Hepatocyte (in vitro differentiated cells): ENCODE results near the gene QARS1. TPM values are rescaled to one million over a fixed set of nuclear protein-coding genes. Genes with fewer than 3 reads are reported as not detected.

Experiments used
- DNase-seq: peaks from one replicate; pipeline ENCODE4 v3.0.0-alpha.2; 2016; ENCODE audit warnings: low spot score
- H2AFZ ChIP-seq: fragments of 200-600 bp; sonication (generic); 2 replicates; pipeline ENCODE4 v1.6.0; 2016; ENCODE audit warnings: antibody characterized with exemption, mild to moderate bottlenecking
- H3K27ac ChIP-seq: fragments of 200-600 bp; sonication (generic); 2 replicates; pipeline ENCODE4 v1.5.1; 2016; ENCODE audit warnings: mild to moderate bottlenecking
- H3K27me3 ChIP-seq: fragments of 200-600 bp; sonication (generic); 2 replicates; pipeline ENCODE4 v1.6.1; 2016
- H3K36me3 ChIP-seq: fragments of 200-600 bp; sonication (generic); replicated peaks from 2 replicates; pipeline ENCODE4 v1.5.1; 2016; ENCODE audit warnings: low read depth; ENCODE audit not compliant: insufficient read depth
- H3K4me1 ChIP-seq: fragments of 200-600 bp; sonication (generic); 2 replicates; pipeline ENCODE4 v1.5.1; 2016; ENCODE audit warnings: mild to moderate bottlenecking, moderate library complexity; ENCODE audit not compliant: insufficient read depth
- H3K4me2 ChIP-seq: fragments of 200-600 bp; sonication (generic); 2 replicates; pipeline ENCODE4 v1.6.0; 2016
- H3K4me3 ChIP-seq: fragments of 200-600 bp; sonication (generic); 2 replicates; pipeline ENCODE4 v1.5.1; 2016; ENCODE audit warnings: mild to moderate bottlenecking
- H3K79me2 ChIP-seq: fragments of 200-600 bp; sonication (generic); 2 replicates; pipeline ENCODE4 v1.6.0; 2017; ENCODE audit warnings: mild to moderate bottlenecking
- H3K9me2 ChIP-seq: fragments of 200-600 bp; sonication (generic); replicated peaks from 2 replicates; pipeline ENCODE4 v1.6.0; 2017; ENCODE audit warnings: mild to moderate bottlenecking; ENCODE audit not compliant: insufficient read depth
- H3K9me3 ChIP-seq: fragments of 200-600 bp; sonication (generic); 2 replicates; pipeline ENCODE4 v1.5.1; 2016; ENCODE audit warnings: low read depth, mild to moderate bottlenecking
- H4K20me1 ChIP-seq: fragments of 200-600 bp; sonication (generic); 2 replicates; pipeline ENCODE4 v1.6.0; 2016; ENCODE audit warnings: mild to moderate bottlenecking; ENCODE audit not compliant: insufficient read depth, poor library complexity, severe bottlenecking
- EZH2 ChIP-seq: fragments of 200-600 bp; sonication (generic); IDR thresholded peaks from 2 replicates; pipeline ENCODE4 v1.6.1; 2016; ENCODE audit warnings: antibody characterized with exemption, mild to moderate bottlenecking, borderline replicate concordance
- EZH2phosphoT487 ChIP-seq: fragments of 200-600 bp; sonication (generic); IDR thresholded peaks from one replicate; pipeline ENCODE4 v1.6.1; 2018; ENCODE audit warnings: antibody characterized with exemption, mild to moderate bottlenecking, low read depth, moderate library complexity; ENCODE audit not compliant: unreplicated experiment, severe bottlenecking
- WGBS: methylation state at CpG from one replicate; pipeline ENCODE4 v1.1.6; 2016; ENCODE audit warnings: low lambda C conversion rate; ENCODE audit errors: missing lambda C conversion rate; 5-methylcytosine and 5-hydroxymethylcytosine counted together
- polyA plus RNA-seq: library from polyadenylated mRNA; unstranded; fragments of >200 nt; fragmentation: Nextera tagmentation; extraction: Ambion mirVana; gene quantifications from 2 replicates; pipeline ENCODE4 v1.2.1, GENCODE V29; 2016
- total RNA-seq: library from RNA; depleted of rRNA; stranded (reverse); fragments of >200 nt; gene quantifications from 2 replicates; pipeline ENCODE4 v1.2.3, GENCODE V29; 2014
- TF ChIP-seq, protein P1 (sequence below): fragments of 200-600 bp; sonication (generic); IDR thresholded peaks from 2 replicates; pipeline ENCODE4 v1.5.1; 2016; ENCODE audit warnings: antibody characterized with exemption, mild to moderate bottlenecking; ENCODE audit not compliant: poor library complexity

Gene QARS1
- total and polyA plus RNA-seq, 2 experiments from 2014 or later: 104 to 206 TPM

DNA sequence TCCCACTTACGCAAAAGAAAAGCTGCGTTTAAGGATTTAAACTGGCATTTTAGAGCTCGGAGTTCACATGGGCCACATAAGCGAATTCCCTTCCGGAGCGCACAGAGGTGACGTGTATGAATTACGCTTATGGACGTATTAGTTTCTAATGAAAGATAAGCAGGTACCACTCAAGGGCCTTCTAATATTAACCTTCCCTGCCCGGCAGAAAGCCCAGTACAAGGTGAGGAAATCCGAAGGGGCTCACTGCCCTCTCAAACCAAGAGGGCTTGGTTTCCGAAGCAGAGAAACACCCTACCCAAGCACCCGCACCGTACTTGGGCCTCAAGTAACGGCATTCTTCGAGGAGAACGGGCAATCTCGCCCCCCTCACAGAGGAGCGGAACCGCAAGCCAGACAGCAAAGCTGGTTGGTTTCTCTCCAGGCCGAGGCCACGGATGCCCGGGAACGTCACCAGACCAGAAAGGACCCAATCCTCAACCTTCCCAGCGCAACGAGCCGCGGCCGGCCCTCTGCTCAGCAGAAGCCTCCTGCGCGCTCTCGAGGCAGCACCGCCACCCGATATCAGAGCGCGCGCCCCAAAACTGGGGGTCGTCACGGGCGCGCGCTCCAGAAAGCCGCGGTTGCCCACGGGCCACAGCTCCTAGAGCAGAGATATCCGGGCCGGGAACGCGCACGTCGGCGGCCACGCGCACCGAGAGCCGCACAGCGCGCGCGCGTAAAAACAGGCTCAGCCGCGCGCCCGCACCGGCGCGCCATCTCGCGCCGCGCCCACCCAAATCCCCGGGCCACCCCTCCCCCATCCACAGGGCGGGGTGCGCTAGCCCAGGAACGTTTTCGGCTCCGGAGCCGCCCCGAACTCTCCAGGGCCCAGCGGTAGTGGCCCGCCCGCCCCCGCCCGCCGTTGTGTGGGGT is 11.4 kb downstream of the QARS1 start:
- peaks cover 46% of the 10 kb centered on the region for H3K79me2 ChIP-seq

DNA sequence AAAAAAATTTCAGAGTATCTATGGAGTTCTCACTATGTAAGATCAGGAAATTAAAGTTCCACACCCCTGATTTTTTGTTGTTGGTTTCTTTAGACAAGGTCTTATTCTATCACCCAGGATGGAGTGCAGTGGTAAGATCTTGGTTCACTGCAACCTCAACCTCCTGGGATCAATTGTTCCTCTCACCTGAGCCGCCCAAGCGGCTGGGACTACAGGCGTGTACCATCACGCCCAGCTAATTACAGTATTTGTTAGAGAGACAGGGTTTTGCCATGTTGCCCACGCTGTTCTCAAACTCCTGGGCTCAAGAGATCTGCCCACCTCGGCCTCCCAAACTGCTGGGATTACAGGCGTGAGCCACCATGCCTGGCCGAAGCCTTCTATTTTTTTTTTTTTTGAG is 23.1 kb downstream of the QARS1 start:
- 92% methylated on average over 8 of the region's 8 CpGs for WGBS
- DNase-seq: no peak
- Histone ChIP-seq H3K79me2 (peaks cover 97% of the 10 kb centered on the region), H3K27ac (no peak overlapping the region), H3K4me3 (no peak overlapping the region), H2AFZ (no peak overlapping the region), H3K9me2 (no peaks in the 10 kb centered on the region), H3K4me2 (no peak overlapping the region), H4K20me1 (peaks cover 59% of the 10 kb centered on the region), H3K36me3 (no peaks in the 10 kb centered on the region), H3K27me3 (no peaks in the 10 kb centered on the region), H3K9me3 (no peaks in the 10 kb centered on the region), H3K4me1 (no peaks in the 10 kb centered on the region)
- TF ChIP-seq EZH2 (no peak), EZH2phosphoT487 (no peak)
- TF ChIP-seq, protein P1, sequence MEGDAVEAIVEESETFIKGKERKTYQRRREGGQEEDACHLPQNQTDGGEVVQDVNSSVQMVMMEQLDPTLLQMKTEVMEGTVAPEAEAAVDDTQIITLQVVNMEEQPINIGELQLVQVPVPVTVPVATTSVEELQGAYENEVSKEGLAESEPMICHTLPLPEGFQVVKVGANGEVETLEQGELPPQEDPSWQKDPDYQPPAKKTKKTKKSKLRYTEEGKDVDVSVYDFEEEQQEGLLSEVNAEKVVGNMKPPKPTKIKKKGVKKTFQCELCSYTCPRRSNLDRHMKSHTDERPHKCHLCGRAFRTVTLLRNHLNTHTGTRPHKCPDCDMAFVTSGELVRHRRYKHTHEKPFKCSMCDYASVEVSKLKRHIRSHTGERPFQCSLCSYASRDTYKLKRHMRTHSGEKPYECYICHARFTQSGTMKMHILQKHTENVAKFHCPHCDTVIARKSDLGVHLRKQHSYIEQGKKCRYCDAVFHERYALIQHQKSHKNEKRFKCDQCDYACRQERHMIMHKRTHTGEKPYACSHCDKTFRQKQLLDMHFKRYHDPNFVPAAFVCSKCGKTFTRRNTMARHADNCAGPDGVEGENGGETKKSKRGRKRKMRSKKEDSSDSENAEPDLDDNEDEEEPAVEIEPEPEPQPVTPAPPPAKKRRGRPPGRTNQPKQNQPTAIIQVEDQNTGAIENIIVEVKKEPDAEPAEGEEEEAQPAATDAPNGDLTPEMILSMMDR: no peak

More for the DNA sequence above, 11.4 kb downstream of the QARS1 start:
- peak overlapping the region; percentile 89 for H3K4me2 ChIP-seq
- H3K4me3 ChIP-seq: peak overlapping the region; percentile 80
- H3K27ac ChIP-seq: peak overlapping the region; percentile 94
- TF ChIP-seq EZH2: no peak
- TF ChIP-seq EZH2phosphoT487: no peak
- TF ChIP-seq, protein P1: no peak
- peaks cover 24% of the 10 kb centered on the region for H3K4me1 ChIP-seq
- H4K20me1 ChIP-seq: peaks cover 41% of the 10 kb centered on the region
- peak; percentile 84 for DNase-seq
- no peaks in the 10 kb centered on the region for H3K9me2 ChIP-seq
- no peaks in the 10 kb centered on the region for H3K9me3 ChIP-seq
- no peaks in the 10 kb centered on the region for H3K27me3 ChIP-seq
- H2AFZ ChIP-seq: peak overlapping the region; percentile 33
- no peaks in the 10 kb centered on the region for H3K36me3 ChIP-seq
- WGBS: under 1% methylated on average over 48 of the region's 86 CpGs

DNA sequence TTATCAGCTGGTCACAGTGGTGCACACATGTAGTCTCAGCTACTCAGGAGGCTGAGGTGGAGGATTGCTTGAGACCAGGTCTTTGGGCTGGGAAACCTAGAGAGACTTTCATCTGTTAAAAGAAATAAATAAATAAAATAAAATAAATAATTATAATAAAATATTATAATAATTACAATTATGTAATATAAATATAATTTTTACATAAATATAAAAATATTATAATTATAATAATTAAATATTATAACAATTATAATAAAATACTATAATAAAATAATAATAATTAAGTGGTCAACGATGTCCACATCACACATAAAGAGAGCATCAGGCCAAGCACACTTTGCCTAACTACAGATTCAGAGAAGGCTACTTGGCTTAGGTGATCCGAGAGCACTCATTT is 25.3 kb downstream of the QARS1 start:
- Histone ChIP-seq H3K9me2 (no peaks in the 10 kb centered on the region), H3K27me3 (no peaks in the 10 kb centered on the region), H3K4me1 (no peaks in the 10 kb centered on the region), H2AFZ (no peak overlapping the region), H3K27ac (no peak overlapping the region), H3K79me2 (peaks cover 88% of the 10 kb centered on the region), H3K4me3 (no peak overlapping the region), H4K20me1 (peaks cover 54% of the 10 kb centered on the region), H3K36me3 (no peaks in the 10 kb centered on the region), H3K9me3 (no peaks in the 10 kb centered on the region), H3K4me2 (no peak overlapping the region)
- 95% methylated on average over 2 of the region's 2 CpGs for WGBS
- DNase-seq: no peak
- no peak for TF ChIP-seq EZH2
- TF ChIP-seq EZH2phosphoT487: no peak
- TF ChIP-seq, protein P1: no peak
